RKO (cell line): ENCODE results near the gene ADIPOR2.

ENCODE experiments used
- DNase-seq: peaks from one replicate; pipeline ENCODE4 v3.0.0-alpha.2; 2016; ENCODE audit warnings: low spot score

Gene ADIPOR2

DNA sequence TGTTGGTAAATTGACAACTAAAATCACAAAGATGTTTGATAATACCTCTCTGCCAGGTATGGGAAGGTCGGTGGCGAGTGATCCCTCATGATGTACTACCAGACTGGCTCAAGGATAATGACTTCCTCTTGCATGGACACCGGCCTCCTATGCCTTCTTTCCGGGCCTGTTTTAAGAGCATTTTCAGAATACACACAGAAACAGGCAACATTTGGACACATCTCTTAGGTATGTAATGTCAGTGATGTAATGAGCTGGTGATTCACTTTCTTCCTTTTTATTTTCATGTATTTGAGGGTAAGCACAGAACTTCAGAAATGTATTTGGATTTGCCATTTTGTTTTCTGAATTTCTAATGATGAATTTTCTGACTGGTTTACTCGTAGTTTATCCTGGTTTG lies 86.9 kb downstream of the ADIPOR2 start:
- peak; percentile 50 for DNase-seq

DNA sequence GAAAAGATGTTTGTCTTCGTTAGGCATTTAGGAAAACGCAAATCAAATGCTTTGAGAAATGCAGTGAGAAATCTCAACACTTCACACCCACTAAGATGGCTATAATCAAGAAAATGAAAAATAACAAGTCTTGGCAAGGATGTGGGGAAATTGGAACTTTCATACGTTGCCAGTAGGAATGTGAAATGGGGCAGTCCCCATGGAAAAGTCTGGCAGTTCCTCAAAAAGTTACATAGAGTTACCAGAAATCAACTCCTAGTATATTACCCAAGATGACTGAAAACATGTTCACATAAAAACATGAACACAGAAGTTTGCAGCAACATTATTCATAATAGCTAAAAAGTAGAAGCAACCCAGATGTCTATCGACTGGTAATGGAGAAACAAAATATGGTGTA lies 88.0 kb downstream of the ADIPOR2 start:
- DNase-seq, result no peak

DNA sequence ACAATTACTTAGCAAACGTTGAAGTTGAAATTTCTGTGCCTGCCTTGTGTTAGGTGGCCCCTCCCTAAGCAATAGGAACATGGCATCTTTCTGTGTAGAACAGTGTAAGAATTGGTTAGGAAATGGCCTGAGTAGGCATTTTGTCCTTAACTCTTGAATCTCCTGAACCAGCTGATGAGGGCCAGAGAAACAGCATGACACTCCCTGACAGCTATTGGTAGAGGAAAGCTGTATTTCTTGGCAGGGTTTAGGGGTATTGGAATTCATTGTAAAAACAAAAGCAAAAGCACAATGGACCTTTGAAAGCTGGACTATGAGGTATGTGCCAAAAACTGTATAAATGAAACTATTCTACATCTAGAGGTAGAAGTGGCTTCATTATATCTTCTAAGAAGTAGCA lies 88.9 kb downstream of the ADIPOR2 start:
- no peak for DNase-seq

DNA sequence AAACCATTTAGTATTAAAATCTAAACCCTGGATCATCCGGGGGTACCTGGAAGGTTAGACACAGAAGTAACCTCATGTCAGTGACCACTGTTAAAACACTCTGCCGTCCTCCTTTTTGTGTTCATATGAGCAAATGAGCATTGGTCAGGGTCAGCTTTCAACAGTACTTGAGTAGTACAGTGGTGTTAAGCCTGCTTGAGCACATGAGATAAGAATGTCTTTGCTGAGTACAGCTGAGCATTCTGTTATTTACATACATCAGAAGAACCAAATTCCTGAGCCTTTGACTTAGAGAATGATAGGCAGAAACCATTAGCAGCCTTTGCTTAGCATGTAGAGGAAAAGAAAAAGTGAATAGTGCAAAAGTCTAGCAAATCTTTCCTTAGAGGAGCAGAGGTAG lies 90.9 kb downstream of the ADIPOR2 start:
- DNase-seq, result no peak

DNA sequence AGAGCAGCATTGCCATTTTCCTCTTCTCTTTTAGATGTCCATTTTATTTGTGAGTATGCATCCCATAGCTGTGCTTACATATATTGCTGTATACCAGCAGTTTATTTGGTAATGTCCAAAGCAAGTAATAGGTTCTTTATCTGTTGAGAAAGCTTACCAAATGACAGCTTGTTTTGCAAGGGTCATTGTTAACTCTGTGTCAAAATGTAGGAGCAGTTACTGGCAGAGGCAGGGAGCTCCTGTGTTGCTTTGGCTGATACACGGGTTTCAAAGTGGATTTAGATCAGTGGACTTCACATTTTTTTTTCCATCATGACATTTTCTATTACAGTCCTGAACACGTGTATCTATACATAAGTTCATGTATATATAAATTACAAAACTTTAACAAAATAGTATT lies 91.3 kb downstream of the ADIPOR2 start:
- no peak for DNase-seq

DNA sequence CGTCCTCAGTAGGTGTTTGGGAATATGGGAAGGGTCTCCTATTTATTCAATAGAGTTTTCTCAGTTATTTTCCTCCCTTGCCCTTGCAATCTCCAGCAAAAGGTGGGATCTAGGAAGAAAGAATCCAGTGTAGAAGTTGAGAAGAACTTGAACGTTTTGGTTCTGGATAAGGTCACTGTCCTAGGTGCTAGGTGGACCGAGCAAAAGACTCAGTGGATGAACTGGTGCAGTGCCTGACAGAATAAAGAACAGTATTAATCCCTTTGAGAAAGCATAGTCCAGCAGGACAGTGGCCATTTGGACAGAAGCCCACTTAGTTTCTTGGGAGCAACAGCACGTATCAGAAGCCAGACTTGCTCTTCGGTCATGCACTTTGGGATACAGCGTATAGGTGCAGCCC lies 96.8 kb downstream of the ADIPOR2 start:
- DNase-seq, result no peak

DNA sequence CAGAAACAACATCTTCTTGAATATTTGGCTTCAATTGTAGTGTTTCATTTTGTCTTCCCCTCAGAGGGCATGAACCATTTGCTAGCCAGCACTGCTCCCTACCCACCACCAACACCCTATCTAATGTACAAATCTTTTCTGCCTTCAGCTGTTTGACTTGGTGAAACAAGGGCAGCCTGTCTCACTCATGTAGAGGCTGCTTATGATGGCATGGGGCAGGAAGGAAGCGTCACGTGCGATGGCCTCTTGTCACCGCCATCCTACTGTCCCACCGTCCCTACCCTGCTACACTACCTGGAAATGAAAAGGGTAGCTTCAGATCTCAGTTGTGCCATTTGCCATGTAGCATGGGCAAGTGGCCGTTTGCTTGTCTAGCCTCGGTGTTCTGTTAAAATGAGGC lies 99.6 kb downstream of the ADIPOR2 start:
- no peak for DNase-seq

DNA sequence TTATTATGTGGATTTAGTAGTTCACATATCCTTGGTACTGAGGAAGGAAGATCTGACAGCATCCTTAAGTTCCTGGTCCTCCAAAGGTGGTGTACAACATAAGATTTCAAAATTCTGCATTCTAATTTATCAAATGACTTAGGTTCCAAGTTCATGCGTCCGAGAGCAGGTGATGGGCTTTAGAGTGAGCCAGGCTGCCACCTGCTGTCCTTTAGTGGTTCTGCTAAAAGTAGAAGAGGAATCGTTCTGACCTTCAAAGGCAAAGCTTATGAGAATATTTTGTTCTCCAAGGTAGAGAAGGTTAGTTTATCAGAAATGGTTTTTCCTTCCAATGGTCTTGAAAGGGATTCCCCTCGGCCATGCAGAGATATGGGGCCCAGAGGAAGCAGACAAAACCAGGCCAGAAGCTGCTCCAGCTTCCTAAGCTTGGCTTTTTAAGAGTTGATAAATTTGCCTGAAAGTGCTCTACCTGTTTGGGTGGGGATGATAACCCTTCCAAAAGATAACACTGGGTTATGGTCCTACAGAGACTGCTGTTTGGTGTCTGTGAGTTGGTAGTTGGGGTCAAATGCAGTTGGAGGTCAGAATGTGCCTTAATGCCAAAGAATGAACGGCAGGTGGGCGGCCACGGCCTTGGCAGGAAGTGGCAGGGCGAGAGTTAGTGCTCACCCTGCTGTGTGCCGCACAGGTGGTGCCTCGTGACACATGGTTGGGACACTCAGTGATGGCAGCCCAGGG lies 100.4 kb downstream of the ADIPOR2 start:
- peak; percentile 75 for DNase-seq

DNA sequence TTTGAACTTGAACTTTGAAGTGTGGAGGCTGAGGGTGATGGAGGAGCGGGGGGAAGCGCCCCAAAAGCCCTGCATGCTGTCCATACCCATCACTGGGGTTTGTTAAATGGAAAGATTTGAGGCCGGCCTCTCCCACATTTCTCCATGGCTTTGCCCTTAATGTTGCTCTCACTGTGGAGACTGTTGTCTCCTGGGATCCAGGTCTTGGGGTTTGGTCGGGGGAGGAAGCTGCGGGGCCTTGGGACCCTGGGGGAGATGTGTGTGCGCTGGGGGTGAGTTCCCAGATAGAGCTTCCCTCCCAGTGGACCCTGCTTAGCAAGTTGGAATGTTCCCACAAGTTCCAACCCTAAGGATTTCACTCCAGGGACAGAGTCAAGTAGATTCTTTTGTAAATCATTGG lies 101.5 kb downstream of the ADIPOR2 start:
- no peak for DNase-seq

DNA sequence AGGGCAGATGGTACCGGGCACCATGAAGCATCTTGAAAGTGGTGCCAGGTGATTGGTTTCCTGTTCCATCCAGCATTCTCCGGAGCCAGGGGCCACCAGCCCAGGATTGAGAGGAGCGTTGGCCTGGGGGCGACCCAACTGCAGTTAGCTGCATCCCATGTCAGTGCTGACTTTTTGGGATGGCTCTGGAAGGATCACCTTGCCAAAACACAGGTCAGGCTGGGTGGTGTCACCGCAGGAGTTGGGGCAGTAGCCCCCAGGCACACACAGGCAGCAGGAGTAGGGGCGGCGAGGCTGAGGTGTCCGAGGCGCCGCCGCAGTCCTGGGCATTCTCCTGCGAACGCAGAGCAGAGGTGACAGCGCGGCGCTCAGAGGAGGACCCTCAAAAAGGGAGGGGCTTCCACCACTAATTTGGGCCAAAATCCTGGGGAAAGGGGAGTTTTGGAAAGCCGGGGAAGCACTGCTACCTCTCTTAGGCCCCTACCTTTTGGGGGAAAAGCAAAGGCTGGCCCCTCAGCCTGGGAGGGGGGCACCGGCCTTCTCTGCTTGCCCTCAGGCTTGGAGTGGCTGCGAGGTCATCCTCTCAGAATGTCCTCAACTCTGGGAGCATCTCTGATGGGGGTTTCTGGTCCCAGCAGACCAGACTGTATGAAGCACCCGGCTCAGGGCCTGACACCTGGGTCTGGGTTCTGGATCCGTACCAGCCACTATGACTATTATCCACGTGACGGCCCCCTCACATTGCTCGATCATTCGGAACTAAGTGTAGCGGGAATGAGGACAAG lies 102.7 kb downstream of the ADIPOR2 start:
- no peak for DNase-seq

DNA sequence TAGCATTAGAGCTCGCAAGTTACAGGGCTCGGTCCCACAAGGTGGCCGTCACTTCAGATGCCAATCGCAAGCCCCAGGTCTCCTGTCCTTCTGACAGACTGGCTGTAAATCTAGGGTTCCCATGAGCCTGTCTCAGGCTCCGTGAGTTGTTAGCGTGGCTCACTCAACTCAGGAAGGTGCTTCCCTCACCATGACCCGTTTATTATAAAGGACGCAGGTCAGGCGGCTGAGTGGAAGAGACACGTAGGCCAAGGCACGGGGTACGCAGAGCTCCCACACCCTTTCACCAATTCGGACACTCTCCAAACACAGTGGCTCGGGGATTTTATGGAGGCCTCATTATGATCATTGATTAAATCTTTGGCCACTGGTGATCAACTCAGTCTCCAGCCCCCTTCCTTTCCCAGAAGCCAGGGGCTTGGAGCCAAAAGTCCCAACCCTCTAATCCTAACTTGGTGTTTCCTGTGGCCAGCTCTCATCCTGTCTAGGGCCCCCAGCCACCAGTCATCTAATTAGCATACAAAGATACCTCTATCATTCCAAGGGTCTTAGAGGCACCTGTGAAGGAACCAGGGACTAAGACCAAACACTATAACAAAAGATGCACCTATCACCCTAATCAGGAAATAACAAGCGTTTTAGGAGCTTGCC lies 103.7 kb downstream of the ADIPOR2 start:
- no peak for DNase-seq

DNA sequence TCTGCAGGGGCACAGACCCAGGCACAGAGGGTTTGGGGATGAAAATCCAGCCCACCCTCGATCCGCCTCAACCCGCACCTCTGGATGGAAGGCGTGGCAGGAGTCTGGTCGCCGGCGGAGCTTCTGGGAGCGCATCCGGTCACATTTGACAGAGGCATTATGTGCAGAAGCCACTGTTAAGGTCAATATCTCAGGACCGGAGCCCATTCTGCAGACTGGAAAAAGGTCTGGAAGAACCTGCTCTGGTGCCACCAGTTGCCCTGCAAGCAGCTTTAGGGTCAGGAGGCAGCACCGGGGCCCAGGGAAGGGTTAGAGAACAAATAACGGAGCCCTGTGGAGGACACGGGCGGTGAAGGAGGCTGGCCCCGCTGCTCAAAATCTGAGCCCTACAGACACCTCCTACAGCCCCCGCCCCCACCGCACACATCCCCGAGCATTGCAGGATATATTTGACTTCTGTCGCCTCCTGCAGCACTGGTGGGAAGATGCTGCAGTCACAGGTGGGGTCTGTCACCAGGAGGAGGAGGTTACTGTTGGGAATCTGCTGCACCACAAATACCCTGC lies 104.4 kb downstream of the ADIPOR2 start:
- no peak for DNase-seq

DNA sequence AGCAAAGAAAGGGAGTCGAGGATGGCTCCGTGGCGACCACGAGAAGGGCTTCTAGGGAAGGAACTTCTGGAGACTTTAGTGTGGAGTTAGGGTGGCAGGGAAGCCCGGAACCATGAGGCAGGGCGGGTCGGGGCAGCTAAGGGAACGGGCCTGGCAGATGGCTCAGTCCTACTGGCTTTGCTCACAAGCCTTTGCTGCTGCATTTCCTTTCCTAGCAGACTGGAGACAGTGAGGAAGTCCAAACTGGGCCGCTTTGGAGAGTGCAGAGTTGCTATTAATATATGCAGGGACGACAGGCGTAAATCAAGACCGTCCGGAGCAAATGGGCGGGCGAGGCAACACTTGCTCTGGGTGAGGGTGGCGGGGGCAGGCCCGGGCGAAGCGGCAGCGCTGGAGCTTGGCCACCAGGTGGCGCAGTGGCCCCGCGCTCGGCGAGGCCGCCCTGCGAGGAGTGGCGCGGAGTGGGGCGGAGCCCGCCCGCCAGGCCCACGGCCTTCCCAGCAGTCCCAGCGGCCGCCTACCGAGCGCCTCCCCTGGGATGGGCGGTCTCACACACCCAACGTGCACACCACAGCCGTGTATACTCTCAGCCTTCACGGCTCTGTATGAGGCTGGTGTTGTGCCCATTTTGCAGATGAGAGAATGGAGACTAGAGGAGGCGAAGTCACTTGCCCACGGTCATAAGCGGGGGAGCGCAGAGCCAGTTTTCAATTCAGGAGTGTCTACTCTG lies 105.1 kb downstream of the ADIPOR2 start:
- DNase-seq, result peak; percentile 83

DNA sequence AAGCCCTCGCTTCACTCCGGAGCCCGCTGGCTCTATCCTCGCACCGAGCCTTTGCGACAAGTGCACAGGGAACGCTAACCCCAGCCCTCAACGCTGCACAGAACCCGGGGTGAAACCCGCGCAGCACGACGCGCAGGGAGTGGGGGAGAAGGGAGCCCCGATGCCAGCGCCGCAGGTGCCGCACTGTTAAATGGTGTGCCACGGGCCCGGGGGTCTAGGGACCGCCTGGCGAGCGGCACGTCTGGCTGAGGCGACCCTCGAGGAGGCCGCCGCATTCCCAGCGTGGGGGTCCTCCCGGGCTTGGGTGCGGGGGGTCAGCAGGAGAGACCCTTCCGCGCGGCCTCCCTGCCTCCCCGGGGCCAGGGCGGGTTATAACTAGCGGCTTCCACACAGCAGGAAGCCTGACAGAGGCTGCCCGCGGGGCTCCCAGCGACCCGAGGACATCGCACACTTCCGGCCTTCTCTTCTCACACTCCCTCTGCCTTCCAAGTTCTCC lies 105.7 kb downstream of the ADIPOR2 start:
- DNase-seq, result no peak

DNA sequence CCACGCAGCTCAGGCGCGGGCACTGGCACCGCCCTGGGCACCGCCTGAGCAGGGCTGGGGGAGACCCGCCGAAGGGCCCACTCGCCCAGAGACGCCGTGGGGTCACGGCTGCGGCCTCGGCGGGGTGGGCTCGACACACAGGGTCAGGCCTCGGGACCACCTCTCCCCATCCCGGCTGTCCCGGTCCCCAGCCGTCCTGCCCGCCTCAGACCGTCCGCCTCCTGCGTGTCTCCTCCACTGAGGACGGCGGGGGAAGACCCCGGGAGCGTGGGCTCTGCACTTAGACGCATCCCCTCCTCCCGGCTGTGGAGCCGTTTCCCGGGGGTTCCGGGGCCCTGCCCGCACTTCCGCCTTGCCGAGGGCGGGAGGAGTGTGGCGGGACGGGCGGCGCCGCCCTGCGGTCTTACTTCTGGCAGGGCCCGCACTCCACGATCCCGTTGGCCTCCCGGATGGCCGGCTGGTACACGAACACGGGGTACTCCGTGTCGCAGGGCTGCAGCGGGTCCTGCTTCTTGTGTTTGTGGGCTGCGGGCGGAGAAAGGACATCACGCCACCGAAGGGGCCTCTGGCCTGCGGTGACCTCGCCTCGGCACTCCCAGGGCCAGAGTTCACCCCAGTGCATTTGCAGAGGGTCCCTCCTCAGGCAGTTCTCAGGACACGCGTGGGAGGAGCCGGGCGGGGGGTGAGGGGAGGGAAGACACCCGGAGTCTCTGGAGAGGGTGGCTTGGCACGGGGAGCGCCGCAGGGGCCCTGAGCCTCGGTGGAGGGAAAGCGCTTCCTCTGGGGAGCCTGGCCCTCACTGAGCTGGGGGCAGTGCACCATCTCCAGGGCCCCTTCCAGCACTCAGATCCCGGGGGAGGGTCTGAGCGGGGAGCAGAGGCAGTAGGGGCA lies 106.4 kb downstream of the ADIPOR2 start:
- DNase-seq, result no peak

DNA sequence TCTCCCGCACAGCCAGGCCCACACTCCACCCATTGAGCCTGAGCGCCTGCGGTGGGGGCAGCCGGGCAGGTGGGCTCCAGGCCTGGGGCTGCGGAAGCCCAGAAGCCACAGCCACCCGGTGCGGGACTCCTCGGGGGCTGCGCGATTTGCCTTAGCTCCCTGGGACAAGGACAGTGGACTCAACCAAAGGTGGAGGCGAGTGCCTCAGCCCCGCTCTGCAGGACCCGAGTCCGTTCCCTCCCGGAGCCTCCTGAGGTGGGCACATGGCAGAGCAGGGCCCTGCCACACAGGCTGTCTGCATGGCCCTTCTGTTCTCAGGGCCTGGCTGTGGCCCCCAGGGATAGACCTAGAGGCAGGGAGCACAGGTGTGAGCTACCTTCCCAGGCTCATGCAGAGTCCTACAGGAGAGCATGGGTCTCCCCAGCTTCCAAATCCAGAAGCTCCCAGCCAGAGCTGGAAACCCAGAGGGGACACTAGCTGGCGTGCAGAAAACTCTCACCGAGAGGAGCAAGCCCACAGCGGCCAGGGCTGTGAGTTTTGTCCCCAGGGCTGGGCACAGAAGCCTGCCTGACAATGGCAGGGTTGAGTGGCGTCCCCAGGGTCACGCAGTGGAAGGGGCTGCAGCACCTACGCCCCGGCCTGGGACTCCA lies 107.2 kb downstream of the ADIPOR2 start:
- DNase-seq, result no peak

DNA sequence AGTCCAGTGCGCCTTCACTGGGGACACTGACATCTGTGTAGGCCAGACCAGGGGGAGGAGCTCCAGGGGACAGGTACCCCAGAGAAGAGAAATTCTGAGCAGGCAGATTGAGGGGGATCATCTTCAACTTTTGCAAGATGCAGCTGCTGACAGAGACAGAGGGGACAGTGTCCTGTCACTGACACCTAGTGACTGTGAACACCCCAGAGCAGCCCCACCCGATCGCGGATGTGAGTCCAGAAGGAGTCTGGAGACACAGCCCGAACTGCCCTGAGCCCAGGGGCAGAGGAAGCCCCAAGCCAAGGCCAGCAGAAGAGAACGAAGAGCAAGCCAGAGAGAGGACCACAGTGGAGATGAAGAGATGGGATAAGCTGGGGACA lies 107.8 kb downstream of the ADIPOR2 start:
- DNase-seq, result no peak

DNA sequence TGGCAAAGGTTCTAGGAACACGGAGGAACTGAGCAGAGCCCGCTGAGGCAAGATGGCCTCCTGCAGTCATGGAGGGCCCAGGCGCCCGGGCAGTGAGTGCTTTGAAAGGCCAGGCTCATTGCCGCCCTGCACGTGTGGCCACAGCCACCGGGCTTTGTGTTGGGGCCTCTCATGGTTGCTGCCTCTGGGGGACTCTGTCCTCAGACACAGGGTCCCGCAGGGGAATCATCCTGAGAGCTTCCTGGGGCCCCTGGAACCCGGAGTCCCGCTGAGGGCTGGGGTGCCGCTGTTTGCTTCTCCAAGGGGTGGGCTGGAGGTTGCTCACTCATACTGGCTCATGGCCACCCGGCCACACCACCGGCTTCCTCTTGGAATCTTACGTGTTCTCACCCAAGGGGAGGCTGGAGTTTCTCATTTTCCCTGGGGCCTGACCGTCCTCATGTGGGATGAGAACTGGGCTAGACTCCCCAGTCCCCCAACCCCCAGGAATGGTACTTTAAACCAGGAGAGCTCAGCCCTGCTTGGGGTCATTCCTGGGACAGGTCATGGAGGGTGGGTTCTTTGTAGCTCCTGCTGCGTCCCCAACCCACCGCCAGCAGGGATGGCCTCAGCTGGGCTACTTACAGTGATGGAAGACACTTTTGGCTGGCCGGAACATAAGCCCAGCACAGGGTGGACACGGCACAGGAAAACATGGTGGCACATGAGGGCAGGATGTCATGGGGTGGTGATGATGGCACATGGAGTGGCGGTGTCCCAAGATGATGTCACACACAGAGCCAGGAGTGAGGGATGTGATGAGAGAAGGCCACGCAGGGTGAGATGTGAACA lies 108.4 kb downstream of the ADIPOR2 start:
- DNase-seq, result no peak

DNA sequence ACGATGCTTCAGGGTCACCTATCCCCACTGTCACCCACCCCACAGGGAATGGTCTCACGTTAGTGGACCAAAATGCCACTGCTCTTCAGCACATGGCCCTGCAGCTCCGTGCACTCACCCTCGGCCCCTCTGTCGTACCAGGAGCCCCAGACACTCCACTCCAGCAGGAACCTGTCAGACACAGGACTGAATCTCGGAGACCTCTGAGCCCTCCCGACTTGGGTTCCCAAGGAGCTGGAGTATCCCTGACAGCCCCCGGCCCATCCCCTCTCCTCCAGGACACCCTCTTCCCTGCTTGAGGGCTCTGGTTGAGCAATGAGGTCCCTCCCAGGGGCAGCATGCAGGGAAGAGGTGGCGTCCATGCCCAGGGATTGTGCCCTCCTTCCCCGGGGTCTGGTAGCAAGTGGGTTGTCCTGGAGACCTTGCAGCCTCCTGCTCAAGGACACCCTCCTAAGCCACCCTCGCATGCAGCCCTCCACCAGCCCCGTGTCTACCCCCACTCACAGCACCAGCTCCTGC lies 109.1 kb downstream of the ADIPOR2 start:
- no peak for DNase-seq
